ENCODE measurements around the gene ZNF334. TPM values are rescaled to one million over a fixed set of nuclear protein-coding genes. Genes with fewer than 3 reads are reported as not detected.
A peak's percentile ranks its signal among the peaks of the same experiment; 100 is the strongest.

ZNF334 gene
- total RNA-seq, 1 donor from 2014 or later = under 0.01 TPM

DNA sequence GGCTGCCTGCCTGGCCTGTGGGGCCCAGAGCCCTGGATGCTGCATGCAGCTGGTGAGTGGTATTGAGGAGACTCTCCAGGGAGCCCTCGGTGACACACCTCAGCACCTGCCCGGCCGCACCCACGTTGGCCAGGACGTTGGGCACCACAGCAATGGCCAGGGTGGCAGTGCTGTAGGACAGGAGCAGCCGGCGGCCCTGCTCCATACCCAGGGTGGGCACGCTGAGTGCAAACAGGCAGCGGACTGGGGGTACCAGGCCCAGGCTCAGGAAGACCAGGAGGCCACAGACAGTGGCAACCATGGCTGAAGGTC, 32.4 kb upstream of the ZNF334 start:
- no peak for DNase-seq (ENCODE audit: low read depth, low spot score)

DNA sequence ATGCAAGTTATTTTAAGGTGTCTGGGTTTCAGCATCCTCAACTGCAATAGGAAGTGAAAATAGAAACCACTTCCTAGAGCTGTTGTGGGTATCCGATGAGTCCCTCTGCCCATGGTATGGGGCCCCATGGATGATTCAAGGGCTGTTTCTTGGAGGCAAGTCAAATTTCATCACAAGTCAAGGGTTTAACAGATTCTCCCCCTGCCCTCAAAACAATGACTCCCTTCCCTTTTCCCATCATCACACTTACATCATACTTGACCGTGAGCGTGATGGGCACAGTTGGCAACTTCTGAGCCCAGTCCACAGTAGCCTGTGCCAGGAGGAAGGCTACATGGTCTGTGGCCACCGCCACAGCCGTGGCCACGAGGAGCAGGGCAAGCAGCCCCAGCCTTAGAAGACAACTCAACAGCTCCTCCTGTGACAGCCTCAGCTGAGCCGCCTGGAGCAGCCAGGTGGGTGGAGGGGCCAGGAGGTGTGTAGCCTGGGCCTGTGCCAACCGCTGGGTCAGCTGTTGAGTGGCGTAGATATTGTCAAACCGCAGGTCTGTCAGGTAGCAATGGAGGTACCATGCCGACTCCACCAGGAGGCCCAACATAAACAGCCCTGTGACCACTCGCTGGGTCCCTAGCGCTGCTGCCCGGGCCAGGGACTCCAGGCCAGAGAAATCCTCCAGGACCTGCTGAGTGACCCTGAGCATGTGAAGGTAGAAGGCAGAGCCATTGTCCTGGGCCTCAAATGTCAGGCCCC, 31.9 kb upstream of the ZNF334 start:
- DNase-seq (ENCODE audit: low read depth, low spot score) = no peak

DNA sequence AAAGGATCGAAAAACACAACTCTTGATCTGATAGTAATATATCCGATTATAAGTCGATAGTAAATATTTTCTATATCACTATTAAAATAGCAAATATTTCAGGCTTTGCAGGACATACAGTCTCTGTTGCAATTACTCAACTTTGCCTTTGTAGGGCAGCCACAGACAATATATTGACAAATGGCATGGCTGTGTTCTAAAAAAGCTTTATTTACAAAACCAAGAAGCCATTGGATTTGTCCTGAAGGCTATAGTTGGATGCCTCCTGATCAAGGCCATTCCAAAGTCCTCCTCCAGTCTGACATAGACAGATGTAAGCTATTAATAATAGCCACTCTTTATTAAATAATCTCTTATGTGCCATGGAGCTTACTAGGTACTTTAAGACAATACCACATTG, 31.2 kb upstream of the ZNF334 start:
- no peak for DNase-seq (ENCODE audit: low read depth, low spot score)

DNA sequence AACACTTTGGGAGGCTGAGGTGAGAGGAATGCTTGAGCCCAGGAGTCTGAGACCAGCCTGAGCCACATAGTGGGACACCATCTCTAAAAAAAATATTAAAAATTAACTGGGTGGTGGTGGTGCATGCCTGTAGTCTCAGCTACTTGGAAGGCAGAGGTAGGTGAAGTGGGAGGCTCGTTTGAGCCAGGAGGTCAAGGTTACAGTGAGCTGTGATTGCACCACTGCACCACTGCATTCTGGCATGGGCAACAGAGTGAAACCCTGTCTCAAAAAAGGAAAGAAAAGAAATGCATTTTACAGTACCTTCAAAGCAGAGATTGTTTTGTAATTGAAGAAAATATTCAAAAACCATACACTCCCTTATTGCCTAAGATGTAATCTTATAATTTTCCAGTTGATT, 30.6 kb upstream of the ZNF334 start:
- no peak for DNase-seq (ENCODE audit: low read depth, low spot score)

DNA sequence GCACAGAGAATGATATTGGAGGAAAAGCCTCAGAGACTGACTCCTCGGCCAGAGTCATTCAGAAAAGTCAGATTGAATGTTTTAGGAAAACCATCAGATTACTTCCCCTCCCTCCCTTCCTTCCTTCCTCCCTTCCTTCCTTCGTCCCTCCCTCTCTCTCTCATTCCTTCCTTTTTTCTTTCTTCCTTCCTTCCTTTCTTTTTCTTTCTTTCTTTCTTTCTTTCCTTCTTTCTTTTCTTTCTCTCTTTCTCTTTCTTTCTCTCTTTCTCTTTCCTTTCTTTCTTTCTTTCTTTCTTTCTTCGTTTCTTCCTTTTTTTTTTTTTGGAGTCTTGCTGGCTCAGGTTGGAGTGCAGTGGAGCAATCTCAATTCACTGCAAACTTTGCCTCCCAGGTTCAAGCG, 29.7 kb upstream of the ZNF334 start:
- no peak for DNase-seq (ENCODE audit: low read depth, low spot score)

DNA sequence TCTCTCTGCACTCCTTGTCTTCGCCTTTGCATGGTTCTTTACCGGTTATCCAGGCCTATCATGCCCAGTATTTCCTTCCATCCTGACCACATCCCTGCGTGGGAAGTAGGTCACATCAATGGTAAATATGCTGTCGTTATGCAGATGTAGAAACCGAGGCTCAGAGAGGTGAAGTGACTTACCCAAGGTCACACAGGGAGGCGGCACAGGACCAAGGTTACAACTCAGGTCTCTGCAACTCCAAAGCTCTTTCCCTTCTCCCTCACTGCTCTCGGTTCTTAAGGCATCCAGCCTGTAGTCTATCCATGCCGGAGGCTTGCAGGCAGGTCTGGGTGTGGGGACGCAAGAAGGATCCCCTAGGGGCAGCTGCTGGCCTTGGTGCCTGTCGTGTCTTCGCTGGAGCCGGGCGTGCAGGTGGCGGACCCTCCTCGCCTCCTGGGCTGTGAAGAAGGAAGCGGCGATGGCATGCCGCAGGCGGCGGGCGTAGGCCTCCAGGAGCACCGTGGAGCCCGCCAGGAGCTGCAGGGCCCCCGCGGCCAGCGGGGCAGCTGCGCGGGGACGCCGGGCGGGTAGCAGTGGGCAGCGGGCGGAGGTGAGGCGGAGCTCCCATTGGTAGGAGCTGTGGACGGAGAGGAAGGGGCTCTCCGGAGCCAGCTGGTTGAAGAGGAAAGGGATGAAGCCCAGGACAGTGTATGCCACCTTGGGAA, 28.0 kb upstream of the ZNF334 start:
- DNase-seq (ENCODE audit: low read depth, low spot score) = no peak

DNA sequence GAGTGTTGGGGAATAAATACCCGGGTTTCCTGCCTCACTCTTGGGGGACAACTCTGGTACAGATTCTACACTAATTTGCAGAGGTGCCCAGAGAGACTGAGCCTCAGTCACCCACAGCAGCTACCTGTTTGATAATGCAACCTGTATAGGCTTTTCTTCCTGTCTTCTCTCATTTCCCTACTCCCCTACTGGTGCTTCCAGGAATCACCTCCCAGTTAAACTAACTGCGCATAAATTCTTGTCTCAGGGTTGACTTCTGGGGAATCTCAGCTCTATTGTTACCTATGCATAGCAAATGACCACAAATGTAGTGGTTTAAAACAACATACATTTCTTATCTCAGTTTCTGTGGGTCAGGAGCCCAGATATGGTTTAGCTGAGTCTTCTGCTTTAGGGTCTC, 25.8 kb upstream of the ZNF334 start:
- DNase-seq (ENCODE audit: low read depth, low spot score) = no peak

DNA sequence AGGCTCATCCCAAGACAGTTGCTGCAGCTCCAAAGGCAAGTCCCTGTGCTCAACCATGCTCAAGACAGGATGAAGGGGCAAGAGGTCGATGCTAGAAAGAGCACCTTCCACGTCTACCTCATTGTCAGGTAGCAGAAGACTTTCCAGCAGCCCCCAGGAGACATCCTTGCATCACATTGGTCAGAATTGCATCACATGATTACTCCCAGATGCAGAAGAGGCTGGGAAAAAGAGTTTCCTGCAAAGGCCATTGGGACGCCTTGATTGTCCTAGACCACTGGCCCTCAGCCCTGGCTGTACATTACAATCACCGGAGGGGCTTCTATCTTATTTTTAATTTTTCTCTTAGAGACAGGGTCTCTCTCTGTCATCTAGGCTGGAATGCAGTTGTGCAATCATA, 17.3 kb upstream of the ZNF334 start:
- no peak for DNase-seq (ENCODE audit: low read depth, low spot score)

DNA sequence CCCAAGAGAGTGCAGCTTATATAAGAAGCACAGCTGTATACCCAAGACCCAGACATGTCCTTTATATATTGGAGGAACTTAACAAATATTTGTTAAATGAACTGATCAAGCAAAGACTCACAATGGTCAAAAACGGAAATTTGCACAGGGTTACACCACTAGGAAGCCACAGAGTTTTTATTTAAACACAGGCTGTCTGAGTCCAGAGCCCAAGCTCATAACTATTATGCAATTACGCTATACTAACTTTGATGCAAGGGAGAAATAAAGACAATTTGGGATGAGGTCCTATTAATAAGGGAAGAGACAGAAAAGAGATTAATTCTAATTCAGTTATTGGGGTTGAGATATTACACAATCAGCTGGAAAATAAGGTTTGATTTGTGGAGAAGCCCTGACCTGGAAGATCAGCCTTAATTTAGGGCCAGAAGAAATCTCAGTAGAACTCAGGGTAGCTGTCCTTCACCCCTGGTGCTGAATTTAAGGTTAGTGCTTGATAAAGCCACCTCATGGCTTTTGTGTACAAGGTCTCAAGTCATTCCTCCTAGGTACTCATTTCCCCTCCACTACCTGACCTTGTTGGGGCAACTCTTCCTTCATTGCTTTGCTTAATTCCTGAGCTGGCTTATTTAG, 10.5 kb upstream of the ZNF334 start:
- no peak for DNase-seq (ENCODE audit: low read depth, low spot score)

DNA sequence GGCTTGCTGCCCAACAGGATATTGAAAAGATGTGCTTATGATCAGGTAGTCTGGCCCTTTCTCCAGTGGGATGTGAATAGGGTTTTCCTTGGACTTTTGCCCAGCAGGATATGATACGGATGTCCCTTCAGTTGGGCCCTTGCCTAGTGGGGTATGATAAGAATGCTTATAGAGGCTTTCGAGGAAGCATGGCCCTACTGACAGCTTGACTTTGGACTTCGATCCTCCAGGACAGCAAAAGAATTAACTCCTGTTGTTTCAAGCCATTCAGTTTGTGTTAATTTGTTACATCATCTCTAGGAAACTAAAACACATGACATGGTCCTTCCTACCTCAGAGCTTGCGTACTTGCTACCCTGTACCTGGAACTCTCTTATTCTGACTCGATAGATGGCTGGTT, 9.7 kb upstream of the ZNF334 start:
- DNase-seq (ENCODE audit: low read depth, low spot score) = no peak

DNA sequence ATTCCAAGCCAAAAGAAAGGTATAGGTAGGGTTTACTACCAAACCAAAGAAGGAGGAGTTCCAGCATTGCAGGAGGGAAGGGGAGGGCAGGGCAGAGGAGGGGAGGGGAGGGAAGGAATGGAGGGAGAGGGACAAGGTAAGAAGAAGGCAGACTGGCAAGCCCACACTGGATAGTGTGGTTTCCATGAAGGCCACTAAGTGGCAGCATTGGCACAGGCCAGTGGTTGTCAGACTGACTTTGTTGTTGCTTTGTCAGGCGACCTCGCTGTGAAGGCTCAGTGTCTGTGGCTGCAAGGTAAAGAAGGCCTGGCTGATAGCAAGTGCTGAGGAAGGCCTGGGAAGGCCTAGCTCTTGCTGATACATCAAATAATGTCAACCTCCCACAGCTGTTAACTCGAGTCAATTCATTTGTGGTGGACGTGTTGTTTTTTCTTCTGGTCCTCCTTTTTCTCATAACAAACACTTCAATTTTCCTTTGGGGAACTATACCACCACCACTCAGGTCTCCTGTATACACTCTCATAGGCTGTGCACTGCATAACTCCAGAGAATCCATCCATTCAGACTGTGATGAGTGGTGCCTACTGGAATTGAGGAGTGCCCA, 7.7 kb upstream of the ZNF334 start:
- peak; percentile 30 for DNase-seq (ENCODE audit: low read depth, low spot score)

DNA sequence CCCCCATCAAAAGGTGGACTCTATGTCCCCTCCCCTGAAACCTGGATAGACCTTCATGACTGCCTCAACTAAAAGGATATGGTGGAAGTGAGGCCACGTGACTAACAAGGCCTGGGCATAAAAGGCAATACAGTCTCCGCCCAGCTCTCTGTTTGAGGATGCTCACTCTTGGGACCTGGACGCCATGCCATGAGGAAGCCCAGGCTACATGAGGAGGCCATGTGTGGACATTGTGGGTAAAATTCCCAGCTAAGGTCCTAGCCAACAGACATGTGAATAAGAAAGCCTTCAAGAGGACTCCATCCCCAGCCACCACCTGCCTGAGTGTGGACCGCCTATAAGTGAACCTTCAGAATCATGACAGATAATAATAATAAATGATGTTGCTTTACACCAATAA, 7.2 kb upstream of the ZNF334 start:
- DNase-seq (ENCODE audit: low read depth, low spot score) = no peak

DNA sequence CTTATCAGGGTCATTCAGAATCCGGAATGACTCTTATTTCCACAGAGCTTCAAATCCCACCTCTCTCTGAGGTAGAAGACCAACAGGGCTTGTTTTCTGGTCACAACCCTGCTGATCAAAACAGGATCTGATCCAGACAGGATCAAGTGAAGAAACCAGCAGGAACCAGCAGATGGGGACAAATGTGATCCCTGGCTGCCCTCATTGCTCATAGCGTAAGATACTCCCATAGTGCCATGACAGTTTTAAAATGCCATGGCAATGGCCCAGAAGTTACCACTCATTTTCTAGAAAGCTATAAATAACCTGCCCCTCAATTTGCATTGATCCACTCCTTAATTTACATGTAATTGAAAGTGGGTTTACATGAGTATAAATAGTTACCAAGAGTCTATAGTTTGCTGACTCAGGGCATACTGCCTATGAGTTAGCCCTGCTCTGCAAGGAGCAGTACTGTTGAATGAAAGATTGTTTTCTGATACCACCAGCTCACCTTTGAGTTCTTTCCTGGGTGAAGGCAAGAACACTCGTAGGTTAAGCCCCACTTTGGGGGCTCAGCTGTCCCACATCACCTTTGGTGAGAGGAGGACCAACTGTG, 6.2 kb upstream of the ZNF334 start:
- no peak for DNase-seq (ENCODE audit: low read depth, low spot score)

DNA sequence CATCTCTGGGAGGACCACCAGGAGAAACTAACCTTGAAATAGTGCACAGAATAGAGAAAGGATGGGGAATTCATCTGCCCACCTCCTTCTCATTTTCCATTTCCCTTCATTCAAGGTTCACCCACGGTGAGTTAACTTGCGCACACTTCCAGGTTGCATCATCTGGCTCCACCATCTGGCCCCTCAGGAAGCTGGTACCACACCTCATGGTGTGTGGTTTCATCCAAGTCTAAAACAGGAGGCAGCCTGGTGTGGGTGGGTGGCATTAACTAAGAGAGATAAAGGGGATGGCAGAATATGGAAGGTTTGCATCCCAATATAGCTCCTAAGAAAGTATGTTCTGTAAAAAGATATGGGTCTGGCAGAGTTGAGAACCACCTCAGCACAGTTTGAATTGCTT, 3.8 kb downstream of the ZNF334 start:
- DNase-seq (ENCODE audit: low read depth, low spot score) = no peak

DNA sequence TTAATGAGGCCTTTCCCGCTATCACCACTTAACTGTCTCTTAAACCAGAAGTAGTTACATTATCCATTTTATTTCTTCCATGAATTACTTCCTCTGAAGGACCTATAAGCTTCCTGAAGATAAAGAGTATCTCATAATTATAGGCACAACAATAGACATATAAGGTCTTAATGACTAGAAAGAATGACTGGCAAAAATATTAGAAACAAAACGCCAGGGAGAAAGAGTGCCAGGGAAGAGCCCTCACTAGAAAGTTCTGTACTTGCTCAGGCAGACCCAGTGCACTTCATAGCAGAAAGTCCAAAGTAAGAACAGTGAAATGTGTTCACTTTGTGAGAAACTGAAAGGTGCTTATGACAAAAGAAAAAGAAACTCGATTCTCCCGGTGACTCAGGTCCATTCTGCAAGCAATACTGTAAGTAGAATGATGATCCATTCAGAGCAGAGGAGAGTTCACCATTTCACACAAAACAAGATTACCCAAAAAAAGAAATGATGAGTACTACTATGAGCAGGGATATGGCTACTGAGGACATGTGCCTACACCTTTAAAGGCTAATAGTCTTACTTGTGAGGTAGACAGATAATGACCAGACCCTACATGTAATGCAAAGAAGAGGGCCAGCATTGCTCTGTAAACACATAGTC, 5.5 kb downstream of the ZNF334 start:
- no peak for DNase-seq (ENCODE audit: low read depth, low spot score)

DNA sequence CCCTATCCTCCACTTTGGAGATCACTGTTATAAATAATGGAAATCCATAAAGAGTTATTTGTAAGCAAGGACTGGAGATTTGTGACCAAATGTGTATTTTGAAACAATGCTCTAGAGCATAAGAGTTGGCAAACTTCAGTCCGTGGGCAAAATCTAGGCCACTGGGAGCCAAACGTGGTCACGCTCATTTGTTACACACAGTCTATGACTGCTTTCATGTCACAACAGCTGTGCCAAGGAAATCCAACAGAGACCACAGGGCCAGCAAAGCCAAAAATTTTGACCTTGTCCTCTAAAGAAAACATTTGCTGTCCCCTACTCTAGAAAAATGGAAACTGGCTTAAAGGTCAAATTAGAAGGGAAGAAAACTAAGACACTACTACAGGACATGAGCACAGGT, 7.9 kb downstream of the ZNF334 start:
- DNase-seq (ENCODE audit: low read depth, low spot score) = no peak

DNA sequence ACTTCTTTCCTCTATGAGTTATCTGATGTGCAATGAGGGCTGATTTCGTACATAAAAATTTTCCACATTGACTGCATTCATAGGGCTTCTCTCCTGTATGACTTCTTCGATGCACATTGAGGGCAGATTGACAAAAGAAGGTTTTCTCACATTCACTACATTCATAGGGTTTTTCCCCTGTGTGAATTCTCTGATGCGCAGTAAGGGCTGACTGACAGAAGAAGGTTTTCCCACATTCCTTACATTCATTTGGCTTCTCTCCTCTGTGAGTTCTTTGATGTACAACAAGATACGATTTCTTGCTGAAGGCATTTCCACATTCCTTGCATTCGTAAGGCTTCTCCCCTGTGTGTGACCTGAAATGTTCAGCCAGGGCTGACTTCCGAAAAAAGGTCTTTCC, 11.4 kb downstream of the ZNF334 start:
- DNase-seq (ENCODE audit: low read depth, low spot score) = no peak

DNA sequence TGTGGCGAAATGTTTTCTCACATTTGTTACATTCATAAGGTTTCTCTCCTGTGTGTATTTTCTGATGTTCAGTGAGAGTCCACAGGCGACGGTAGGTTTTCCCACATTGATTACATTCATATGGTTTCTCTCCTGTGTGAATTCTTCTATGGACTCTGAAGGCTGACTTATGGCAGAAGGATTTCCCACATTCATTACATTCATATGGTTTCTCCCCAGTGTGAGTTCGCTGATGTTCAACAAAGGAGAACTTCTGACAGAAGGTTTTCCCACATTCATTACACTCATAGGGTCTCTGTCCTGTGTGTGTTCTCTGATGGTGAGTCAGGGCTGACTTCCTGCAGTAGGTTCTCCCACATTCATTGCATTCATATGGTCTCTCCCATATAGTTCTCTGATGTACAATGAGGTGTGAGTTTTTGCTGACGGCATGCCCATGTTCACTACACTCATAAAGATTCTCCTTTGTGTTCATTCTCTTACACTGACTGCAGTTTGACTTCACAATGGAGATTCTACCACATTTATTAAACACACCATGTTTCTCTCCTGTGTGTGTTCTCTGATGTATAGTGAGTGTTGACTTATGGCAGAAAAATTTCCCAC, 11.9 kb downstream of the ZNF334 start:
- DNase-seq (ENCODE audit: low read depth, low spot score) = no peak

DNA sequence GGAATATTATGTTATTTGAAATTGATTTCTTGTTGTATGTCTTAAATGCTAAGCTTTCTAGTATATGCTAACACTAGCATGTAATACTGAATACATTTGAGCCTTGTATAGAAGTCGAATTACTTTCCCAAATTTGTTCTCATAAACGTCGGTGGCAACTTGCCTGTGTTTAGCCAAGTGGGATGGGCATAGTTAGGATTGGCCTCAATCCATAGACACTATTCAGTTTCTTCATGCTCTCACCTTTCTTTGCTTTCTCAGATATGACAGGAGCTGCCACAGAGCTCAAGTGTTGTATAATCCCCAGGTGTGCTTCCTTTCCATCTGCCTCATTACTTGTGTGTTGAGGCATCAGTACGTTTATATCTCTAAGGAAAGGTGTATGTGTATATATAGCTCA, 19.3 kb downstream of the ZNF334 start:
- no peak for DNase-seq (ENCODE audit: low read depth, low spot score)

DNA sequence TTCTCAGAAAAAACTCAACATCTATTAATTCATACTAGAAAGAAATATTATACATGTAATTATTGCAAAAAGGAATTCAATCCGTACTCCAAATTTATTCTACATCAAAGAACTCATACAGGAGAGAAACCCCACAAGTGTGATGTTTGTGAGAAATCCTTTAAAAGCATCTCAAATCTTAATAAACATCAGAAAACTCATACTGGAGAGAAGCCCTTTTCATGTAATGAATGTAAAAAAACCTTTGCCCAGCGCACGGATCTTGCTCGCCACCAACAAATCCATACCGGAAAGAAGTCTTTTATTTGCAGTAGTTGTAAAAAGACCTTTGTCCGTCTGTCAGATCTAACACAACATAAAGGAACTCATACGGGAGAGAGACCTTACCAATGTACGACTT, 22.0 kb downstream of the ZNF334 start:
- DNase-seq (ENCODE audit: low read depth, low spot score) = no peak

DNA sequence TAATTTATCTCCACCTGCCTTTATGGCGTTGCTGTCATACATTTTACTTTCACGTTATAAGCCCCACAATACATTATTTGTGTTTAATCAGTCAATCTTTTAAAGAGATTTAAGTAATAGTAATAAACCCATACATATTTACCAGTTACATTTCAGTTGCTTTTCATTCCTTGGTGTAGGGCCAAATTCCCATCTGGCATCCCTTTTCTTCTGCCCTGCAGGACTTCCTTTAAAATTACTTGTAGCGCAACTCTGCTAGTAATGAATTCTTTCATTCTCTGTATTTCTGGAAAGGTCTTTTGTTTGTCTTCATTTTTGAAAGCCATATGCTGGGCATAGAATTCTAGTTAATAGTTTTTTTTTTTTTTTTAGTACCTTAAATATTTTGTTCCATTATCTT, 24.9 kb downstream of the ZNF334 start:
- no peak for DNase-seq (ENCODE audit: low read depth, low spot score)

Measured in pulmonary artery endothelial cell (primary cell).